ENCODE measurements around the gene AFF2. TPM values are rescaled to one million over a fixed set of nuclear protein-coding genes. Genes with fewer than 3 reads are reported as not detected.

Gene AFF2
- total and polyA plus RNA-seq, 2 experiments from 2014 or later, result 0.31 to 0.54 TPM

DNA sequence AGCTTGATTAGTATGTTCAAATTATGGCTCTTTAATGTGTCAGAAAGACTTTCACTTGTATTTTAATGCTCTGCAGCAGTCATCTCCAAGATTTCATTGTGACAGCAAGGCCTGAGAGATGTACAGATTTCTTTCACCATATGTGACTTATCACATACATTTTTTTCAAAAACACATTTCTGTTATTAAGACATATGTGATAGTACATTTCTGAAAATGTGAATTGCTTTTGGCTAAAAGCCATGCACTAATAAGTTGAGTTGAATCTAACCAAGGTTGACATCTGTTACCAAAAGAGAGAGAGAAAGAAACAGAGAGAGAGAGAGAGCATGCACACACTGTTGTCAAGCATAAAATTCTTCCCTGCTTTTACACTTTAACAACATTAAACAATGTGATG, 409.3 kb downstream of the AFF2 start:
- Histone ChIP-seq H3K36me3 (ENCODE audit: low read depth) (no peaks in the 10 kb centered on the region), H3K9me3 (ENCODE audit: low read depth) (no peaks in the 10 kb centered on the region), H3K9me2 (ENCODE audit: insufficient read depth) (no peaks in the 10 kb centered on the region), H3K4me1 (ENCODE audit: insufficient read depth) (no peaks in the 10 kb centered on the region), H3K9ac (no peak overlapping the region), H2AFZ (no peak overlapping the region), H3F3A (ENCODE audit: insufficient read depth) (no peaks in the 10 kb centered on the region), H4K20me1 (ENCODE audit: insufficient read depth) (no peaks in the 10 kb centered on the region), H3K4me3 (no peak overlapping the region), H3K27me3 (replicated peaks; ENCODE audit: insufficient read depth) (no peaks in the 10 kb centered on the region), H3K79me2 (ENCODE audit: insufficient read depth) (no peaks in the 10 kb centered on the region), H3K4me2 (ENCODE audit: unreplicated experiment) (no peak overlapping the region), H3K27ac (no peak overlapping the region)
- no peak for DNase-seq
- TF ChIP-seq EZH2phosphoT487 (IDR thresholded peaks at IDR 0.05; ENCODE audit: insufficient read depth, low read depth) (no peak), EZH2 (IDR thresholded peaks at IDR 0.05; ENCODE audit: insufficient read depth, poor library complexity, severe bottlenecking) (no peak)
- in situ Hi-C loops (cut with MboI), result no loop called here

DNA sequence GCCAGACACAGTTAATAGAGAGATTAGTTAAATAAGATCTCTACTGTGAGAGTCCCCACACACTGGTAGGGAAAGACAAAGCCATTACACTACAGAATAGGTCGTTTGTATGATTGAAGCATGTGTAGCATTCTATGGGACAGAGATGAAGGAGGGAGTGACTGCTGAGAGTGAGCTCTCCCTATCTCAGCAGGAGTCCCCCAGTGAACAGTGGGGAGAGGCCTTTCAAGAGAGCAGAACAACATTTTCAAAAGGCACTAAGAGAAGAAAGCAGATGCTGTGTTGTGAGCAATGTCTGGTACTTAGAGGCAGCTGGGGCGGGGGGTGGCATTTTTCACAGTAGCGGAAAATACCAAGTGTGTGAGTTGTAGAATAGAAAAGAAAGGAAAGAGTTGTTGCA, 413.6 kb downstream of the AFF2 start:
- 70 to 75% methylated on average over 3 of the region's 3 CpGs for WGBS, 2 experiments (ENCODE audit: low coverage in 1 of 2, low lambda C conversion rate in 2 of 2, missing lambda C conversion rate in 2 of 2)
- H3K27me3 ChIP-seq (replicated peaks; ENCODE audit: insufficient read depth), result no peaks in the 10 kb centered on the region
- H3K27ac ChIP-seq, result no peak overlapping the region

DNA sequence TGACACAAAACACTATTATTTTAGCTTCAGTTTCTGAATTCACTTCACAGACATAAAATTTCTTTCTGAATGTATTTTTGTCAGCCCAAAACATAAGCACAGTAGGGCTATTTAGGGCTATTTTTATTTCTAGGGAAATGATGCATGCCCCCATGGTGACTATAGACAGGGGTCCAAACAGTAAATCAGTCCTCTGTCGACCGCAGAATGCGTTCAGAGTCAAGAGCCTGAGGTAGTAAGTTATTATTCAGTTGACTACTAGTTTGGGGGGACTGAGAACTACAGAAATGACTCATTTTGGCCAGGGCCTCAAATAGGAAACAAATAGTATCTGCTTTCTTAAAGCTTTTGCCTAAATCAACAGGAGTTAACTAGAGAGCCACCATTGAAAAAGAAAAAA, 414.4 kb downstream of the AFF2 start:
- Histone ChIP-seq H3K4me1 (ENCODE audit: insufficient read depth) (no peaks in the 10 kb centered on the region), H4K20me1 (ENCODE audit: insufficient read depth) (no peaks in the 10 kb centered on the region), H3K36me3 (ENCODE audit: low read depth) (no peaks in the 10 kb centered on the region), H3K9me2 (ENCODE audit: insufficient read depth) (no peaks in the 10 kb centered on the region), H3F3A (ENCODE audit: insufficient read depth) (no peaks in the 10 kb centered on the region), H3K27me3 (replicated peaks; ENCODE audit: insufficient read depth) (no peaks in the 10 kb centered on the region), H3K9ac (no peak overlapping the region), H3K27ac (no peak overlapping the region), H3K9me3 (ENCODE audit: low read depth) (no peaks in the 10 kb centered on the region), H3K4me2 (ENCODE audit: unreplicated experiment) (no peak overlapping the region), H3K79me2 (ENCODE audit: insufficient read depth) (no peaks in the 10 kb centered on the region), H2AFZ (no peak overlapping the region), H3K4me3 (no peak overlapping the region)
- TF ChIP-seq EZH2phosphoT487 (IDR thresholded peaks at IDR 0.05; ENCODE audit: insufficient read depth, low read depth) (no peak), EZH2 (IDR thresholded peaks at IDR 0.05; ENCODE audit: insufficient read depth, poor library complexity, severe bottlenecking) (no peak)
- in situ Hi-C loops (cut with MboI), result no loop called here
- no peak for DNase-seq
- 100% methylated on average over 3 of the region's 3 CpGs for WGBS, 2 experiments (ENCODE audit: low coverage in 1 of 2, low lambda C conversion rate in 2 of 2, missing lambda C conversion rate in 2 of 2)

More for the DNA sequence above, 413.6 kb downstream of the AFF2 start:
- no peaks in the 10 kb centered on the region for H4K20me1 ChIP-seq (ENCODE audit: insufficient read depth)
- no peaks in the 10 kb centered on the region for H3K9me3 ChIP-seq (ENCODE audit: low read depth)
- H2AFZ ChIP-seq, result no peak overlapping the region
- no peak overlapping the region for H3K4me2 ChIP-seq (ENCODE audit: unreplicated experiment)
- H3K9ac ChIP-seq, result no peak overlapping the region
- no peaks in the 10 kb centered on the region for H3K79me2 ChIP-seq (ENCODE audit: insufficient read depth)
- no peak for DNase-seq
- H3F3A ChIP-seq (ENCODE audit: insufficient read depth), result no peaks in the 10 kb centered on the region
- in situ Hi-C loops (cut with MboI), result no loop called here
- H3K36me3 ChIP-seq (ENCODE audit: low read depth), result no peaks in the 10 kb centered on the region
- no peaks in the 10 kb centered on the region for H3K9me2 ChIP-seq (ENCODE audit: insufficient read depth)
- no peak overlapping the region for H3K4me3 ChIP-seq
- no peaks in the 10 kb centered on the region for H3K4me1 ChIP-seq (ENCODE audit: insufficient read depth)
- TF ChIP-seq EZH2phosphoT487 (IDR thresholded peaks at IDR 0.05; ENCODE audit: insufficient read depth, low read depth) (no peak), EZH2 (IDR thresholded peaks at IDR 0.05; ENCODE audit: insufficient read depth, poor library complexity, severe bottlenecking) (no peak)

DNA sequence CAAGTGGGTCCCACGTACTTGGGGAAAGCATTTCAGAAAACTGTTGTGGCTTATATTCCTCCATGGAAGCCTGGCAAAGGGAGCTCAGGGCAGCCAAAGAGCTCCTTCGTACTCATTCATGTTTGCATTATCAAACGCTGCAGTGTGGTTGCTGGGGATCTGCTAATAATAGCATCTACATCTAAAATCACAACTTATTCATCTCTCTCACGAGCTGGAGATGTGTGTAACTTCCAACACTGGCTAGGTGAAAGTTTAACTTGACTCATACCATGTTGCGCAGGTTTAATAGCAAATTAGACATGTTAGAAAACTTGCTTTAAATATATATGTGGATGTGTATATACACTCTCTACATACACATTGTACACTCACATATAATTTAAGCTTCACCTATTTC, 415.1 kb downstream of the AFF2 start:
- no peak for TF ChIP-seq EZH2 (IDR thresholded peaks at IDR 0.05; ENCODE audit: insufficient read depth, poor library complexity, severe bottlenecking)
- TF ChIP-seq EZH2phosphoT487 (IDR thresholded peaks at IDR 0.05; ENCODE audit: insufficient read depth, low read depth), result no peak
- Histone ChIP-seq H3F3A (ENCODE audit: insufficient read depth) (no peaks in the 10 kb centered on the region), H2AFZ (no peak overlapping the region), H3K9me2 (ENCODE audit: insufficient read depth) (no peaks in the 10 kb centered on the region), H3K4me2 (ENCODE audit: unreplicated experiment) (no peak overlapping the region), H3K27ac (no peak overlapping the region), H4K20me1 (ENCODE audit: insufficient read depth) (no peaks in the 10 kb centered on the region), H3K27me3 (replicated peaks; ENCODE audit: insufficient read depth) (no peaks in the 10 kb centered on the region), H3K9ac (no peak overlapping the region), H3K79me2 (ENCODE audit: insufficient read depth) (no peaks in the 10 kb centered on the region), H3K4me3 (no peak overlapping the region), H3K36me3 (ENCODE audit: low read depth) (no peaks in the 10 kb centered on the region), H3K4me1 (ENCODE audit: insufficient read depth) (no peaks in the 10 kb centered on the region), H3K9me3 (ENCODE audit: low read depth) (no peaks in the 10 kb centered on the region)
- DNase-seq, result no peak
- 69 to 76% methylated on average over 5 of the region's 5 CpGs for whole genome bisulfite sequencing, 2 experiments (ENCODE audit: low coverage in 1 of 2, low lambda C conversion rate in 2 of 2, missing lambda C conversion rate in 2 of 2)
- in situ Hi-C loops (cut with MboI), result no loop called here

DNA sequence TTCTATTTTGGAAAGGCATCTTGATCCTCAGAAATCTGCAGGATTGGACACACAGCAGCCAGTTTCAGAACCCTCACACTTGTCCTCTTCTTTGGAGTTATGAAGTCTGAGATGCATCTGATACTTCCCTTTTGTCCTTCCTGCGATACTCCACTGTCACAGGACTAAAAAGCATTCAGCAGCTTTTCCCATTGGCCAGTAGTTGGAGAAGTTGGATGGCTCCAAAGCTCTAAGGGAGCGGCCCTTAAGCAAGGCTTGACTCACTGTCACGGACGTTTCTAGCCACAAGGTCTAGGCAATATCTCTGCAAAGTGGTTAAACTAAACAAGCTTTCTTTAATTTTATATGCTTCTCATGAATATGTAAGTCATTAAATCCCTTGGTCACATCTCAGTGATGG, 417.0 kb downstream of the AFF2 start:
- WGBS, 2 experiments (ENCODE audit: low coverage in 1 of 2, low lambda C conversion rate in 2 of 2, missing lambda C conversion rate in 2 of 2), result 90 to 93% methylated on average over 4 of the region's 4 CpGs
- no peaks in the 10 kb centered on the region for H3F3A ChIP-seq (ENCODE audit: insufficient read depth)
- H3K27ac ChIP-seq, result no peak overlapping the region
- no peak overlapping the region for H2AFZ ChIP-seq
- H3K9ac ChIP-seq, result no peak overlapping the region
- no peaks in the 10 kb centered on the region for H3K4me1 ChIP-seq (ENCODE audit: insufficient read depth)
- H3K9me2 ChIP-seq (ENCODE audit: insufficient read depth), result no peaks in the 10 kb centered on the region
- in situ Hi-C loops (cut with MboI), result no loop called here
- no peaks in the 10 kb centered on the region for H3K27me3 ChIP-seq (replicated peaks; ENCODE audit: insufficient read depth)
- no peaks in the 10 kb centered on the region for H3K36me3 ChIP-seq (ENCODE audit: low read depth)
- H3K79me2 ChIP-seq (ENCODE audit: insufficient read depth), result no peaks in the 10 kb centered on the region
- no peaks in the 10 kb centered on the region for H3K9me3 ChIP-seq (ENCODE audit: low read depth)
- no peak overlapping the region for H3K4me3 ChIP-seq
- no peaks in the 10 kb centered on the region for H4K20me1 ChIP-seq (ENCODE audit: insufficient read depth)
- no peak for TF ChIP-seq EZH2phosphoT487 (IDR thresholded peaks at IDR 0.05; ENCODE audit: insufficient read depth, low read depth)
- no peak for TF ChIP-seq EZH2 (IDR thresholded peaks at IDR 0.05; ENCODE audit: insufficient read depth, poor library complexity, severe bottlenecking)
- DNase-seq, result no peak
- no peak overlapping the region for H3K4me2 ChIP-seq (ENCODE audit: unreplicated experiment)
